IMR-90 (cell line): ENCODE results near the gene CYS1. TPM values are rescaled to one million over a fixed set of nuclear protein-coding genes. Genes with fewer than 3 reads are reported as not detected.

Experiments used
- microRNA-seq, 2 experiments: library from miRNA; stranded (forward) in 1 of 2; unstranded in 1 of 2; fragments of 10-50 nt in 1 of 2; fragments of <30 nt in 1 of 2; gene quantifications in 1 of 2; microRNA quantifications in 1 of 2; one replicate each; pipeline versions ENCODE3 to v1.1.0; 2013 to 2020; ENCODE audit not compliant: insufficient read depth in 1 of 2, insufficient read length in 1 of 2, unreplicated experiment in 1 of 2
- polyA plus RNA-seq, 3 experiments: library from polyadenylated mRNA; depleted of rRNA; stranded (reverse); fragments of >200 nt; gene quantifications; 2 replicates each; pipeline ENCODE4 v1.2.3, GENCODE V29; 2012; ENCODE audit warnings: low replicate concordance in 1 of 3
- small RNA-seq, 5 experiments: library from RNA; depleted of rRNA; stranded (forward); fragments of <200 nt; gene quantifications; one replicate each; pipeline ENCODE3, GENCODE V24; 2012
- total RNA-seq: library from RNA; depleted of rRNA; stranded (reverse); fragments of >200 nt; gene quantifications from 2 replicates; pipeline ENCODE4 v1.2.3, GENCODE V29; 2012; rRNA removed

CYS1 gene
- total and polyA plus RNA-seq, 2 of the 4 experiments (the other 2 are of a cell fraction), result under 0.01 to 0.12 TPM

Small RNAs within 50 kb of the gene (microRNA-seq; reads per million reads assigned to microRNA genes)
- not detected for gene RF00568 (ENCODE audit: insufficient read depth, insufficient read length)

Small RNAs within 50 kb of the gene (small RNA-seq; reads per million reads assigned to genes)
- gene RF00568, result 0 reads per million in 5 experiments

Other genes starting within 250 kb of the CYS1 start
- gene TAF1B, start 236.9 kb downstream of the CYS1 start, total RNA-seq, result 19.9 and 26.9 TPM in 2 replicates
- 7.2 and 8.4 TPM in 2 replicates for gene TAF1B, start 236.9 kb downstream of the CYS1 start, polyA plus RNA-seq (2012; rRNA removed)
- 0.18 and 0.56 TPM in 2 replicates for gene GRHL1, start 128.7 kb downstream of the CYS1 start, total RNA-seq
- 0.21 and 0.26 TPM in 2 replicates for gene GRHL1, start 128.7 kb downstream of the CYS1 start, polyA plus RNA-seq (2012; rRNA removed)
- gene KLF11, start 36.9 kb downstream of the CYS1 start, total RNA-seq, result 2.0 and 2.2 TPM in 2 replicates
- gene KLF11, start 36.9 kb downstream of the CYS1 start, polyA plus RNA-seq (2012; rRNA removed), result 2.4 and 2.5 TPM in 2 replicates
- gene RRM2, start 42.3 kb upstream of the CYS1 start, total RNA-seq, result 53.6 and 75.5 TPM in 2 replicates
- 68.5 and 112 TPM in 2 replicates for gene RRM2, start 42.3 kb upstream of the CYS1 start, polyA plus RNA-seq (2012; rRNA removed)
- 8.2 and 9.4 TPM in 2 replicates for gene HPCAL1, start 222.5 kb upstream of the CYS1 start, total RNA-seq
- 31.0 and 33.7 TPM in 2 replicates for gene HPCAL1, start 222.5 kb upstream of the CYS1 start, polyA plus RNA-seq (2012; rRNA removed)